Gastroesophageal sphincter (tissue), 4 donors: Measurements from ENCODE around the gene DOCK4. TPM values are rescaled to one million over a fixed set of nuclear protein-coding genes. Genes with fewer than 3 reads are reported as not detected.

ENCODE experiments used
- ATAC-seq: fragments of 150-250 bp; one replicate; pipeline ENCODE4 v1.9.1; 2016; ENCODE audit warnings: mild to moderate bottlenecking, moderate library complexity
- H3K27ac ChIP-seq, 4 donors: fragments of 200-600 bp; sonication (generic) in 3 of 4; 1 replicate in 3 of 4; 2 replicates in 1 of 4; pipeline ENCODE4 v1.5.1; 2016 to 2019
- H3K27me3 ChIP-seq: fragments of 200-600 bp; sonication (generic); one replicate; pipeline ENCODE4 v1.5.1; 2019
- H3K36me3 ChIP-seq, 2 donors: fragments of 200-600 bp; sonication (generic); one replicate each; pipeline ENCODE4 v1.5.1; 2019; ENCODE audit warnings: control low read depth in 1 of 2
- H3K4me1 ChIP-seq, 3 donors: fragments of 200-600 bp; sonication (generic); 1 replicate in 2 of 3; 2 replicates in 1 of 3; pipeline ENCODE4 v1.5.1; 2016 to 2019; ENCODE audit warnings: control low read depth in 2 of 3
- H3K4me3 ChIP-seq, 2 donors: fragments of 200-600 bp; sonication (generic); one replicate each; pipeline ENCODE4 v1.5.1; 2019; ENCODE audit warnings: mild to moderate bottlenecking in 1 of 2, moderate library complexity in 1 of 2
- H3K9me3 ChIP-seq, 3 donors: fragments of 200-600 bp; sonication (generic); one replicate each; pipeline ENCODE4 v1.5.1; 2017 to 2019; ENCODE audit warnings: control low read depth in 2 of 3
- CTCF ChIP-seq, 4 experiments: fragments of 200-600 bp in 2 of 4; fragments of 450-650 bp in 2 of 4; sonication (generic) in 1 of 4; IDR thresholded peaks; one replicate each; pipeline ENCODE4 v1.5.1; 2017 to 2019; ENCODE audit warnings: antibody characterized with exemption in 4 of 4, mild to moderate bottlenecking in 2 of 4, moderate library complexity in 2 of 4
- EP300 ChIP-seq: sonication (generic); formaldehyde crosslinking; IDR thresholded peaks from one replicate; pipeline ENCODE4 v1.6.1; 2017; ENCODE audit warnings: antibody characterized with exemption, mild to moderate bottlenecking
- POLR2A ChIP-seq, 2 donors: fragments of 450-650 bp; IDR thresholded peaks; one replicate each; pipeline ENCODE4 v1.6.1; 2017; ENCODE audit warnings: antibody characterized with exemption in 2 of 2, mild to moderate bottlenecking in 2 of 2, moderate library complexity in 1 of 2
- POLR2AphosphoS5 ChIP-seq: sonication (generic); formaldehyde crosslinking; IDR thresholded peaks from one replicate; pipeline ENCODE4 v1.6.1; 2017; ENCODE audit warnings: antibody characterized with exemption
- WGBS, 2 donors: methylation state at CpG; one replicate each; pipeline ENCODE4 v1.1.5; 2018; ENCODE audit warnings: low coverage in 1 of 2; 5-methylcytosine and 5-hydroxymethylcytosine counted together
- total RNA-seq, 4 donors: library from RNA; depleted of rRNA; stranded (reverse); fragments of >200 nt; gene quantifications; one replicate each; pipeline ENCODE4 v1.1.0, GENCODE V29; 2016

DOCK4 gene
- total RNA-seq, 4 donors from 2014 or later = 14.0 to 34.1 (median 24.2) TPM

GRCh38 chr7:112080441-112080840 lies 125.8 kb downstream of the DOCK4 start:
- peak; percentile 68 for ATAC-seq
- H3K4me1 ChIP-seq = peaks cover 0 to 8% (median 0%) of the 10 kb centered on the region in 3 donors
- 75 to 78% methylated on average over 5 of the region's 5 CpGs for WGBS, 2 donors
- H3K9me3 ChIP-seq = no peaks in the 10 kb centered on the region
- TF ChIP-seq EP300 (no peak), CTCF (IDR thresholded peaks at IDR 0.05) (no peak), POLR2A (IDR thresholded peaks at IDR 0.05) (no peak), POLR2AphosphoS5 (peak; percentile 42)
- H3K36me3 ChIP-seq = no peaks in the 10 kb centered on the region
- H3K27ac ChIP-seq = peak overlapping the region in 2 of 4 donors; percentile 12 to 61
- no peak overlapping the region for H3K4me3 ChIP-seq
- no peaks in the 10 kb centered on the region for H3K27me3 ChIP-seq

- peaks cover 0 to 6% (median 0%) of the 10 kb centered on the region in 3 donors for H3K9me3 ChIP-seq
- no peaks in the 10 kb centered on the region for H3K36me3 ChIP-seq
- H3K4me3 ChIP-seq = no peak overlapping the region
- H3K27ac ChIP-seq = no peak overlapping the region
- H3K4me1 ChIP-seq = peaks cover 0 to 8% (median 0%) of the 10 kb centered on the region in 3 donors
- TF ChIP-seq POLR2A (IDR thresholded peaks at IDR 0.05) (no peak), CTCF (IDR thresholded peaks at IDR 0.05) (peak in 1 of 4 experiments; percentile 6)
- no peaks in the 10 kb centered on the region for H3K27me3 ChIP-seq
- ATAC-seq = no peak
Observed at GRCh38 chr7:112079673-112080072, 126.5 kb downstream of the DOCK4 start.

- Histone ChIP-seq H3K4me3 (no peak overlapping the region), H3K9me3 (peaks cover 0 to 9% (median 0%) of the 10 kb centered on the region in 3 donors), H3K36me3 (no peaks in the 10 kb centered on the region), H3K27ac (no peak overlapping the region), H3K27me3 (no peaks in the 10 kb centered on the region), H3K4me1 (peaks cover 0 to 8% (median 0%) of the 10 kb centered on the region in 3 donors)
- WGBS, 2 donors = 90 to 91% methylated on average over 1 of the region's 1 CpG
- ATAC-seq = no peak
- no peak for TF ChIP-seq CTCF (IDR thresholded peaks at IDR 0.05)
- TF ChIP-seq EP300 = no peak
- no peak for TF ChIP-seq POLR2A (IDR thresholded peaks at IDR 0.05)
- no peak for TF ChIP-seq POLR2AphosphoS5
Observed at GRCh38 chr7:112079122-112079521, 127.1 kb downstream of the DOCK4 start.

GRCh38 chr7:112076324-112076723 lies 129.9 kb downstream of the DOCK4 start:
- TF ChIP-seq EP300 = no peak
- no peak for TF ChIP-seq CTCF (IDR thresholded peaks at IDR 0.05)
- TF ChIP-seq POLR2AphosphoS5 = no peak
- no peak for TF ChIP-seq POLR2A (IDR thresholded peaks at IDR 0.05)
- Histone ChIP-seq H3K36me3 (no peaks in the 10 kb centered on the region), H3K27me3 (no peaks in the 10 kb centered on the region), H3K4me1 (peaks cover 0 to 8% (median 0%) of the 10 kb centered on the region in 3 donors), H3K9me3 (peaks cover 0 to 9% (median 0%) of the 10 kb centered on the region in 3 donors), H3K4me3 (no peak overlapping the region), H3K27ac (no peak overlapping the region)
- ATAC-seq = no peak

DNA sequence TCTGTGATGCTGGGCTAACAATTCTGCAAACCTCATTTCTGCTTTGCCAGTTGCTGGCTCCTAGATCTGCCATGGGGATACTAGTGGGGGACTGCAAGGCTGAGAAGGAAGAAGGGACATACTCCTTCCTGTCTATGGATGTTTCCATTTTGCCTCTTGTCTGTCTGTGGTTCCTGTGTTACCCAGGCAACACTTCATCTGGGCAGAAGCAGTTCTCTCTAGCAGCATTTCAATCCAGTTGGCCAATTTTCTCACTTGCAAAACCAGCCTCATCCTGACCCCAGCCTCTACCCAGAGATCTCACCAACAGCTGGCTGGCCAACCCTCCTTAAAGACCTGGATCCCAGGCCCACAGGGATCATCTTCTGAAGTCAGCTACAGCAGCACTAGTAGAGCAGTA lies 131.7 kb downstream of the DOCK4 start:
- Histone ChIP-seq H3K4me3 (no peak overlapping the region), H3K36me3 (no peaks in the 10 kb centered on the region), H3K27ac (no peak overlapping the region), H3K4me1 (peaks cover 0 to 10% (median 0%) of the 10 kb centered on the region in 3 donors), H3K9me3 (peaks cover 0 to 9% (median 0%) of the 10 kb centered on the region in 3 donors), H3K27me3 (no peaks in the 10 kb centered on the region)
- TF ChIP-seq EP300 (no peak), POLR2AphosphoS5 (no peak), CTCF (IDR thresholded peaks at IDR 0.05) (no peak), POLR2A (IDR thresholded peaks at IDR 0.05) (no peak)
- ATAC-seq = no peak
